GM21529 (cell line): Measurements from ENCODE around the gene SOS1.

Experiments
- ATAC-seq: cut with Tn5 transposase; IDR thresholded peaks from one replicate; pipeline ENCODE4 v1.9.1; 2021; ENCODE audit not compliant: unreplicated experiment

Gene SOS1

DNA sequence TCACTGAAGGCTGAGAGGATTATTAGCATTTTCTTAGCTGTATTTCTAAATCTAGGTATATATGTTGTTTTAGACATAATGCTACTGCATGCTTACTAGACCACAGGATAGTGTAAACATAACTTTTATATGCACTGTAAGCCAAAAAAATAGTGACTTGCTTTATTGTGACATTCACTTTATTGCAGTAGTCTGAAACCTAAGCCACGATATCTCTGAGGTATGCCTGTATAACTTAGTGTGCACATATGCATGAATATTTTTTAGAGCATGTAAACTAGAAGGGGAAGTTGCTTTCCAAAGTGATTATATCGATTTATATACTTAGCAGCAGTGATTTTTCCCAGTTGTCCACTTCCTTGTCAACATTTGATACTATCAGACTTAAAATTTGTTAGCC lies 81.8 kb downstream of the SOS1 start:
- no peak for ATAC-seq

DNA sequence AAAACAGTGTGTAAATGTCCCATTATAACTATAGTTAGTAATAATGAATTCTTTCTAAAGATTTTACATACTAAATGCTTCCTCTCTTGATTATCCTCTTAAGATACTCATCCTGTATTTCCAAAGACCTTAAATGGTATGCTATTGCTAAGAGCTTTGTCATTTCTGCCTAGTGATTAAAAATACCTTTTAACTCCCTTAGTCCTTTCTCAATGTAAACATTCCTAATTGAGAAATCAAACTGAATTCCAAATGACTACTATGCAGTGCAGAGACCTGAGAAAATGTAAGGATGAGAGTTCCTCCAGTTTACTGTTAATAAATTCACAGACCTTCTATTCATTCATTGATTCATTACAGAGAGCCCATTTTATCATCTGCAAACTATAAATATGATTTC lies 86.9 kb downstream of the SOS1 start:
- no peak for ATAC-seq

DNA sequence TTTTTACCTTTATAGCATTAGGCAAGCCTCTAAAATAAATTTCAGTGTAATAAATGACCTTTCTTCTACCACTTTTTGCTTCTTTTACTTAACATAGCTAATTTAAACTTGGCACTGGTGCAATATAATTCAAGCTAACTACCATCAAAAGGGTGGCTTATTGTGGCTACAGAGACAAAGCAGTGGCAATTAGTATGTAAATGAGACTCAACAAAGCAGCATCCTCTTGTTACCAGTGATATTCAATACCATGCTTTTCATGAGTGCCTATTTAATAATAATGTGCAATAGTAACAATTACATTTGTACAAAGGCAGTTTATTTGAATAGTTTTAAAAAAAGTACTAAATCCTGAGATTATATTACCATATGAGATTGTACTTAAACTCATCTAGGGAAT lies 93.4 kb downstream of the SOS1 start:
- no peak for ATAC-seq

DNA sequence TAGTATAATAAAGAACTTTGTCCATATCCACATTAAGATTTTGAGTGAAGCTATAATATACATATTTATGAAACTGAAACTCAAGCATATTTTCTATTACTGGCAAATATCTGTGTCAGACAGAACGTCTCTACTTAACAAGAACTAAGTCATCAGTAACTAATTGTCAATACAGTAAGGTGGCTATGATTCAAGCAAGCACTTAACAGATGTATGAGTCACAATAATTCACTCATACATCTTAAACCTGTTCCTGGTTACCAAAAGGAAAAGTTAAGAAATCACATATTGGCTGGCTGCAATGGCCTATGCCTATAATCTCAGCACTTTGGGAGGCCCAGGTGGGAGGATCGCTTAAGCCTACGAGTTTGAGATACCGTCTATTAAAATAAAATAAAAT lies 96.0 kb downstream of the SOS1 start:
- no peak for ATAC-seq

DNA sequence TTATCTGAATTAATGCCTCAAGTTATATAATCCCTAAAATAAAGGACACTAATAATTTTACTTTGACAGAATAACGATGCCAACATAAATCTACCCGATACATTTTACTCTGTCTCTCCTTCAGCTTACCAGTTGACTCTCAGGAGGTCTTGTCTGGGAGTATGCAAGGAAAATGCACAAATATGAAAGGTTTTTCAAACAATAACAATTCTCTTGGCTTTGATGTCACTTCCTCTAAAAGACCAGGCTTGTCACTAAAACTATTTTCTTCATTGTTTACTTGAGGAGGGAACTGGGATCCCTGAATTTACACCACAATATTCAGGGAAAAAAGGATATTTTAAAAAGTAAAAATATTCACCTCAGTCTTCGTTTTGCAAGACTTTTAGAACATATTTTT lies 97.2 kb downstream of the SOS1 start:
- ATAC-seq: no peak

DNA sequence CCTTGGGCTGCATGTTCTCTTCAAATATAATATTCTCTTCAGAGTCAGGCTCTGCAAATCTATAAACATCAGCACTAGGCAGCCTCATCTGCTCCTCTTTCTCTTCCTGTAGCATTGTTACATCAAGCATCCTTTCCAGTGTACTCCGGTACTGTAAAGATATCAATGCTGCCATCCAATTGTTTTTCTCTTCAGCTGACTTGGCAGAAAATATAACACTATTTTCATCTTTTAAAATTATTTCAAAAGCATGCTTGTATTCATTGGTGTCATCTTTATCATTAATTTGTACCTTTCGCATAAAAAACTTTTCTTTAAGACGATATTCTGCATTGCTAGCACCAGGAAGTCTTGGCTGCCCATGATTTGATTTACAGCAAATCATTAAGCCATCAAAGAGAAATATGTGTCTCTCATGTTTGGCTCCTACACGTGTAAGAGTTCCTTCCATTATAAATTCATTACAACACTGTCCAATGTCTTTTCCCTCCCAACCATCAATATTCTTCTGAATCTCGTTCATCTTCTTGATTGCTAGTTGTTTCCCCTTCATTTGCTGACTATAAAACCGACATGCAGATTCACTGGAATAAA lies 98.1 kb downstream of the SOS1 start:
- no peak for ATAC-seq

DNA sequence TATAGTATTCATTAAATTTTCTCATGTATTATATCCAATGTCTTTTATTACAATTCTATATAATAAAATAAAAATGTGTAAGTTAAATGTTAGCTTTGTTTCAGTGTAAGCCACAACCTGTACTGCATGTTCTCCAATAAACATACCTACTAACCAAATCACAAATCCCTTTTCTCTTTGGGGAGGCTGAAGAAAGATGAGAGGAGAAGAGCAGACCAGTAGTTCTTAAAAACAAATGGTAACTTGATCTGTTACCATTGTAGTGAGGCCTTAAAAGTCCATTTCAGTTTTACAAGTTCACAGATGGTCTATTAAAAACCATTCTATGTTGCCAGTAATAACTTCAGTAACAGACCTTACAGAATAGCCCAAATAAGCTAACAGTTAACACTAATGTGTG lies 100.5 kb downstream of the SOS1 start:
- ATAC-seq: no peak

DNA sequence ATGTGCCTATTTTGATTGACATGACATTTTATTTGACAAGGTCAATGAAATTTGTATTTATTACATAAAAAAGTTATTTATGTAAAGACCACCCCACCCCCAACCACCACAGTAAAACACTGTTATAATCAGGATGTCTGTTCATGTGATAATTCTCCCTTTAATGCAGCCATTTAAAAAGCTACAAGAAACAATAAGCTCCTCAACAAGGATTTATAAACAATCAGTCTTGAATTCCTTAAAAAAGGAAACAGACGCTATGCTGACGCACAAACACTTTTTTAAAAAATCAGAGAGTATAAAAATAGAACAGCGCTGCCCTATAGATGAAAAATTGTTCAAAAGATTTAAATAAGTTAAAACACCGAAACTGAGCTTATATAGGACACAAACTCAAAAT lies 102.2 kb downstream of the SOS1 start:
- ATAC-seq: no peak

DNA sequence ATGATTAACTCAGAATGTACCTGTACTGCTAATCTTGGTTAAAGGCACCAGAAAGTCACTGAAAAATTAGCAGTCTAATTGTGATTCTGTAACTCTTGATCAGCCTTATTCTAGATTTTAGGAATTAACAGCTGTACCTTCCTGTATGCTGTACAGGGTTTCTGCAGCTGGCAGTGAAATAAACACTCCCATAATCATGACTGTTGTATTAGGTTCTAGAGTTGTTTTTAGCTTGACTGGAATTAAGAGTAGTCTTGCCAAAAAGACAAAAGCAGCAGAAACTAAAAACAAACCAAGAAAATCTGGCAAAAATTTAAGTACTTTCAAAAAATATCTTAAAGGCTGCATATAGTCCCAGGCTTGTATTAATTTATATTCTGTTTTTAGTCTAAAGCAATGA lies 103.5 kb downstream of the SOS1 start:
- ATAC-seq: no peak

DNA sequence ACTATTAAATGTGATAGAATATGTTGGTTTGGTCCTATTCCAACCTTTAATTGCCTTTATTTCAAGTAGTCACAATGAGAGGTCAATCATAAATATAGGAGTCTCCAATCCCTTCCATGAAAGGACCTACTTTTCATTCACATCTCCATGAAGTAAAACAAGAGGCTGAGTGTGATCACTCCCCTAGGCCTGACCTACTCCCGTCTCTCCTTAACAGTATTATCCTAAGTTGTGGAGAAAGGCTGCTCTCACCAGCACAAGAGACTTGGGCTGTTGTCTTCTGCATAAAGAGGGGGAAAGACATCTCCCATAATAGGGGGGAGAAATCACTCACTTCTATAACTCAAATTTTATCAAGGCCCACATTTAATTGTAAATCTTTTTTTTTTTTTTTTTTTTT lies 105.4 kb downstream of the SOS1 start:
- no peak for ATAC-seq

DNA sequence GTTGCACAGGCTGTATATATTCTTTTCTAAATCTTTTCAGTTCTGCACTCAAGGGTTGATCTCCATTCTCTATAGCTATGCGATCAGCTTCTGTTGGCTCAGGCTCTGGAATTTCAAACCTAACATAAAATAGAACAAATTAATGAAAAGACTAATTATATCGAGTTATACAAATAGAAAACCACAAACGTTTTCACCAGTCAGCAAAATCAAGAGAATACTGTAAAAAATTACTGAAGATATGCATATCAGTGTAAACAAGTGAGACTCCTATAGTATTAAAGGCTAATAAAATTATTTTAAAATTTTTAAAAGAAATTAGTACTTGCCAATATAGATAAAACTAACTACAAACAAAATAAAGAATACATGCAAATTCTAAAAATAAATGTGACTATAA lies 107.0 kb downstream of the SOS1 start:
- ATAC-seq: no peak

DNA sequence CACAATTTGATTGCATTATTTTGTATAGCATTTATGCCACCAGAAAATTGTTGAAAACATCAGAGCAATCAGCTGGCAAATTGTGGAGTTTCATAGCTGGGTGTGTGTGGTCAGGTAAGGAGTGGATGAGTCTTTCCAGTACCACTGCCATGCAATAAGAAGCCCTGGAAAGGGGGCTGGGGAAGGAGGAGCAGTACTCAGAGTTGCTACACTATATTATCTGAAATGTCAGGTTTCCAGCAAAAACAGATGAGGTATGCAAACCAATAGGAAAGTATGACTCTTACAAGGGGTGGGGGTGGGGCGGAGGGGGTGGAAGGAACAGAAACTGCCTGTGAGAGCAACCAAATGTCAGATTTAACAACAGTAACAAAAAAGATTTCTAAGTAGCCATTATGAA lies 112.2 kb downstream of the SOS1 start:
- no peak for ATAC-seq

DNA sequence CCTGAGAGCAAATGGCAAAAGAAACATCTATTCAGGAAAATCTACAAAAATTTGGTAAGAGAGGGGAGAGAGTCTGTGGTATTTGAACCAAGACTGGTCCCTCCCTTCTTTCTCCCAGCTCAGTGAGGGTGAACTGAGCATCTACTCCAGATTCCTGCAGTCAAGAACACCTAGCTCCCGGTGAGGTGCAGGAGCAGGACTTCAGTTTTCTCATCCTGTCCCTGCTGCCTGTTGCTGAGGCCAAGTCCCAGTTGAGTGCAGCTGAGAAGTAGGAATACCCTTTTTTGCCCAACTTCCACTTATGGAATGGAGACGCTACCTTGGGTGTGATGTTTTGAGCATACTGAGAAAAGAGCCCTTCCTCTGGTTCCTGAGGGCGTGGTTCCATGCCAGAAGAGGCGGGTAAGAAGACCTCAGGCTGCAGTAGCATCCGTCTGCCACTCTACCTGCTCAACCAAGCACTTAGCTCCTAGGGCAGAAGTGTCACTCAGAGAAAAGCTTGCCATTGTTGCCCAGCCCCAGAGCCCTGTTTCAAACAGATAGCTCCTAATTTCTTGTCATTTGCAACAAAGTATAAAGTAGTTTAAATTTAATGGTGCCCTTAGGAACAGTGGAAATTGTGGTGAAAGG lies 112.9 kb downstream of the SOS1 start:
- ATAC-seq: no peak

DNA sequence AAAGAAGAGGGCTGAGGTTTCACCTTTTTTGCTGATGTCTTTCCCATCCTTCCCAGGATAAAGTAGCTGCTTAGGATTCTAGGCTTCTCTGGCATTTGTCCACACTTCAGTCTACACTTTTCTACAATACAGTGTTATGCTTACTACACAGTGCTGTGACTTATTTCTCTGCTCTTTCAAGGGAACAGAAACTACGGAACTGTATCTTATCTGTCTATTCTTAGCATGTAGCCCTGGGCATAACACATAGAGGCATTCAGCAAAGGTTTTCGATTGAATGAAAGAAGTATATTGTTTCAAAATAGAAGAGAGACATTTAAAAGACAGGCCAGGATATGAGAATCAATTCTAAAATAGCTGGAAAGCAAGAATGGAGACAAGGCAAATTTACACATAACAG lies 120.3 kb downstream of the SOS1 start:
- ATAC-seq: no peak

DNA sequence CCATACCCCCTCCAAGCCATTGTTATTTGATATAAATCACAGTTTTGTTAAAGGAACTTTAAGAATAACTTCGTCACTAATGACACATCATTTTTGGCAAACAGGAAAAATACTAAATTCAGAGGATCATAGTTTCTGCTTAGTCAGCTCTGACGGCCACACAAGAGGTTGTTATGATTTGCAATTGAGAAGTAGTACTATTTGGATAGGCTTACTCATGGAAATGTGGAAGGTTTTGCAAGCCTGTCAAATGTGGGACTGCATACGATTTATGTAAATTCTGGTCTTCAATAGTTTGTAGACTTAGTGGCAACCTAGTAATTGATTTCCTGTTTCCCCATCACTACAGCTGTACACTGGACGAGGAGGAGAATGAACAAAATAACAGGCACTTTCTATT lies 123.1 kb downstream of the SOS1 start:
- ATAC-seq: no peak

DNA sequence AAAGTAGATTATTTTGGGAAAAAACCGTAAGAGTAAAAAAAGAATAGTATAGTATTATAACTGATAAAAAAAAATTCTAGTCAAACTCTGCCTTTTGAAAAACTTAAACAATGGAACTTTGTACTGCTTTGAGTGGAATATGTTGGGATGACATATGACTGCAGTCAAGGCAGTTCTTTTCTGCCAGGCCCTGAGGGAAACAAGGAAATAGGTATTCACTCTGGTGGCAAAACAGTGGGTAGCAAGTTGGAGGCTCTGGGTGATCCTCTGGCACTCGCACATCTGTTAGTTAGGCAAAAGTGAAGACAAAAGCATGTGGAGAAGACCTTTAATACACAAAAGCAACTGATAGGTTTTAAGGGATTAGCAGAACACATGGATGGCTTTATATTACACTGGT lies 129.0 kb downstream of the SOS1 start:
- no peak for ATAC-seq

DNA sequence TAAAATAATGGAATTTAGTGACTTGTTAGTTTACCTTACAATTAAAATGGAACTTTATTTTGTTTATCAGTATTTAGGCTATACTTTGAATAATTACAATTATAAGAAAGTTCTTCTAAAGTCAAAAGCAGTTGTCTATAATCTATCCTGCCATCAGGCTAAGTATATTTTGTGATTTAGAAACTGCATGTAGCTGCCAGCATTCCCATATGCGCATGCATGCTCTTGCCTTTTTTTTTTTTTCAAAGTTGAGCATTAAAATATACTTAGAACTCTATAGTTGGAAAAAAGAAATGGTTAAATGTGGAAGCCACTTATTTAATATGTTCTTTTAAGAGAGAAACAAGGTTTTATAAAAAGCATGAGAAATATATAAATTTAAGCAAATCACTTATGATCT lies 132.1 kb downstream of the SOS1 start:
- no peak for ATAC-seq

DNA sequence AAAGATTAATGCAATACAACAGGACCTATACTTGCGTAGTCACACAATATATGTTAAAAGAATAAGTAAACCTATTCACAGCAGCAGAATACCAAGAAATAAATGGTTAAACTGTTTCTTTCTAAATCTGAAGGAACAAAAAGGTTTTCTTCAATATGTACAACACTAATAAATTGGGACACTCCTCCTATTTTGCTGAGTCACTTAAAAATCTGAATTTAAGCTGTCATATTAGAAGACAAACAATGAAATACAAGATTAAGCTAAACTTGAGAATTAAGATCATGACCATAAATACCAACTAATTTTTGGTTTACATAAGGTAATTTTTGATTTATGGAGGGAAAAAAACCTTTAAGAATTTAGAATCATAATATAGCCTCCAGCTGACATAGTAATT lies 138.4 kb downstream of the SOS1 start:
- ATAC-seq: no peak

DNA sequence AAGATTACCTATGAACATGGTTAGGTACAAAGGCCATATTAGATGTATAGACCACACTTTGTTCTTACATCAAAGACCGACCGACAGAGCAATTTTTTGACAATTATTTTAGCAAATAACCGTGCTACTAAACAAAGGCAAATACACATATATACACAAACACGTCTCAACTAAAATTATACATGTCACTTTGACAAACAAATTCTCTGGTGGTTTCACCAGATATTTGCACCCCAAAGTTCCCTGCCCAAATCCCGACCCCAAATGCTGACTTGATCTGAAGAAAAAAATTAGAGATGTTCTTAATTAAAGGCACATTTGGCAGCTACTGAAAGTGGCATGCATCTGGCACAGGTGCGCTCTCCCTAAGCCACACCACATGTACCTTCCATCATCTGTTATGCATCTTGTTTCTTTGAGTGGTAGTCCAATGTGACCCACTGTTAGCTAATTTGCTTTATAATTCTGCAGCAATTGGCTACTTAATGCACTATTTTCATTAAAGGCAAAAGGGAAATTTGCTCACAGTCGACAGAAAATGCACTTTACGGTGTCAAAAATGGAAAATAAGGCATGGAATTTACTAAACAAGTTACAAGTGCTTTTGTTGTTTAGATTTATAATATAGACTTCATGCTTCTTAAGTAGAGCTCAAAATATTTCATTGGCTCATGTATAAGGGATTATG lies 139.0 kb downstream of the SOS1 start:
- ATAC-seq: no peak

DNA sequence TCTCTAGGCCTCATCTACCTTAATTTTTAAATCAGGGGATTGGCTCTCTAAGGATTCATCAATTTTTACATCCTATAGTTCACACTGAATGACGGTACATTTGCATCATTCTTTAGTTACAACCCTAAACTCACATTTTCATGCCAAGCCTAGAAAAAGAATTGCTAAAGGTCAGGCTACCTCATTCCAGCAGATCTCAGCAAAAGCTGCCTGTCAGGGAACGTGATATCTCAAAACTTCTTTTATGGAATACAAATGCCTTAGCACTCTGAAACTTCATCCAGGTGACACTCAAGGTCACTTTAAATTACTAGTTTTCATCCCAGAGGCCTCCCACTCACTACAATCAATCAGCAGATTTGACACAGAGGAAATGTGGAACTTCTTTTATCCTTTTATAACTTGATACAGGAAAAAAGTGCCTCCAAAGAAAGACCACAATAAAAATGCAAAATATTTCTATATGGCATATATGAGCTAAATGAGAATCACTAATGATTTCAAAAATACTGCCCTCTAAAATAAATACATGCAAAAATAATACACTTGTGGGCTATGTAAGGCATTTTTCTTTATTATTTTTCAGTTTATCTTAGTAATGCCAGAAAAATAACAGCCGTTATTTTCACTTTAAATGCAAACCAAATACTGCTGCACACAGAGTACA lies 139.7 kb downstream of the SOS1 start:
- no peak for ATAC-seq

DNA sequence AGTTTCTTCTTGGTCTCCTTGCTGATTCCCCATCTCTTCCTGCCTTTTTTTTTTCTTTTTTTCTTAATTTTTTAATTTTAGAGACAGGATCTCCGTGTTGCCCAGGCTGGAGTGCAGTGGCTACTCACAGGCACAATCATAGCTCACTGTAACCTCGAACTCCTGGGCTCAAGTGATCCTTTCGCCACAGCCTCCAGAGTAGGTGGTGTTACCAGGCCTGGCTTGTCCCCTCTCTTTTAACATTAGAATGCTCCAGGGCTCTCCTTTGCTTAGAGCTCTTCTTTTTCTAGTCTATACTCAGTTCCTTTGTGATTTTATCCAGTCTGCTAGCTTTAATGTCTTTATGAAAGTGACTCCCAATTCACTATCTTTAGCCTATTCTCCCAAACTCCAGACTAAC lies 141.9 kb downstream of the SOS1 start:
- no peak for ATAC-seq

DNA sequence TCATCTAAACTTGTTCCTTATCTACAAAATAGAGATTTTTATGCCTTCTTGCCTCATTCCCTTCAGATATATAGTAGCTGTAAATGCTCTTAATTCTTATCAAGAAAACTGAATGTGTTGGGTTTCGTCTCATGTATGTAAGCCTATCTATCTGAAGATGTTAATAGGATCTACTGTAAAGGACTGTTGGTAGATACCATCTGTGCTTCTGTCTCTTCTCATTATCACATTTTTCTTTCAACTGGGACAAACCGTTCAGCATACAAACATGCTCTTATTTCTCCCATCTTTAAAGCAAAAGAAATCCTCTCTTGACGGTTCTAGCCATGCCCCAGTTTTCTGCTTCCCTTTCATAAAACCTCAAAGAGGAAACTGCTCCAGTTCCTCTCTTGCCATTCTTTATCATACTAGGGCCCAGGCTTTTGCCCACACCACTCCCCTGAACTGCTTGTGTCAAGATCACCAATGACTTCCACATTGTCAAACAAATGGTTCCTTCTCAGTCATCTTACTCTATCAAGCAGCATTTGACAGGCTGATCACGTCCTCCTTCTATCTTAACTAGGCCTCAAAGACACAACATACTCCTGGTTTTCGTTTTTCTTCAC lies 142.5 kb downstream of the SOS1 start:
- ATAC-seq: no peak
